ENCODE results near the gene FAM20C. TPM values are rescaled to one million over a fixed set of nuclear protein-coding genes. Genes with fewer than 3 reads are reported as not detected.

The FAM20C gene
- total and polyA plus RNA-seq, 10 of the 15 experiments (the other 5 are each of a cell fraction or from before 2014, with no cell fraction given): 0.44 TPM; not detected in 9

- DNase-seq (ENCODE audit: low read depth, low spot score): no peak
Measured at GRCh38 chr7:160958-161725, 31.2 kb upstream of the FAM20C start.

GRCh38 chr7:162632-163297, 29.6 kb upstream of the FAM20C start:
- DNase-seq (ENCODE audit: low read depth, low spot score): no peak
- CTCF ChIA-PET: no interaction called here
- POLR2A ChIA-PET: no interaction called here
- TF ChIP-seq MAX (IDR thresholded peaks at IDR 0.05; ENCODE audit: low read depth, low read length): no peak
- no peak for TF ChIP-seq CHD2 (IDR thresholded peaks at IDR 0.05; ENCODE audit: borderline replicate concordance, low read depth, low read length)
- TF ChIP-seq PAX8 (IDR thresholded peaks at IDR 0.05): no peak
- TF ChIP-seq POLR2AphosphoS2 (IDR thresholded peaks at IDR 0.05; ENCODE audit: low read depth, low read length): no peak
- no peak for TF ChIP-seq TAF1 (IDR thresholded peaks at IDR 0.05; ENCODE audit: borderline replicate concordance, low read depth, low read length)
- no peak for TF ChIP-seq EGR1 (IDR thresholded peaks at IDR 0.05; ENCODE audit: borderline replicate concordance in 1 of 2, low read depth in 2 of 2, low read length in 2 of 2)
- TF ChIP-seq FOS (IDR thresholded peaks at IDR 0.05; ENCODE audit: borderline replicate concordance, extremely low read depth, insufficient read length): no peak
- TF ChIP-seq, protein P1, sequence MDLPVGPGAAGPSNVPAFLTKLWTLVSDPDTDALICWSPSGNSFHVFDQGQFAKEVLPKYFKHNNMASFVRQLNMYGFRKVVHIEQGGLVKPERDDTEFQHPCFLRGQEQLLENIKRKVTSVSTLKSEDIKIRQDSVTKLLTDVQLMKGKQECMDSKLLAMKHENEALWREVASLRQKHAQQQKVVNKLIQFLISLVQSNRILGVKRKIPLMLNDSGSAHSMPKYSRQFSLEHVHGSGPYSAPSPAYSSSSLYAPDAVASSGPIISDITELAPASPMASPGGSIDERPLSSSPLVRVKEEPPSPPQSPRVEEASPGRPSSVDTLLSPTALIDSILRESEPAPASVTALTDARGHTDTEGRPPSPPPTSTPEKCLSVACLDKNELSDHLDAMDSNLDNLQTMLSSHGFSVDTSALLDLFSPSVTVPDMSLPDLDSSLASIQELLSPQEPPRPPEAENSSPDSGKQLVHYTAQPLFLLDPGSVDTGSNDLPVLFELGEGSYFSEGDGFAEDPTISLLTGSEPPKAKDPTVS (IDR thresholded peaks at IDR 0.05; ENCODE audit: low read depth, low read length): no peak
- no peak for TF ChIP-seq RFX5 (IDR thresholded peaks at IDR 0.05; ENCODE audit: low read depth, low read length)
- no peak for TF ChIP-seq MYC (IDR thresholded peaks at IDR 0.05; ENCODE audit: insufficient read depth, insufficient read length, insufficient replicate concordance, low read length, severe bottlenecking)
- no peak for TF ChIP-seq RCOR1 (conservative IDR thresholded peaks at IDR 0.05; ENCODE audit: low read depth, low read length)

More at GRCh38 chr7:160958-161725, 31.2 kb upstream of the FAM20C start:
- WGBS (ENCODE audit: insufficient coverage, insufficient replicate concordance, low lambda C conversion rate, missing lambda C conversion rate): 70% methylated on average over 27 of the region's 27 CpGs
- no TSS peak for BruUV-seq (replicated peaks)
- H2AFZ ChIP-seq (ENCODE audit: control insufficient read depth, low read depth, low read length): no peak overlapping the region
- FAIRE-seq: no peak
- no peak overlapping the region for H3K27ac ChIP-seq (ENCODE audit: control insufficient read depth, insufficient read depth)
- no peaks in the 10 kb centered on the region for H3K27me3 ChIP-seq (replicated peaks in 1 of 2; ENCODE audit: control insufficient read depth in 2 of 2, insufficient read depth in 2 of 2, low read length in 1 of 2)
- ChIA-PET SMC1A (ENCODE audit: uncharacterized antibody, unreplicated experiment) (no interaction called here), CTCF (no interaction called here), POLR2A (no interaction called here), RAD21 (ENCODE audit: unreplicated experiment) (no interaction called here)
- no peak for ATAC-seq
- H3K36me3 ChIP-seq (ENCODE audit: control insufficient read depth in 2 of 2, insufficient read depth in 2 of 2, low read length in 1 of 2): no peaks in the 10 kb centered on the region
- TF ChIP-seq ZNF24 (IDR thresholded peaks at IDR 0.05): no peak
- TF ChIP-seq SRF (IDR thresholded peaks at IDR 0.05; ENCODE audit: low read depth in 2 of 2, low read length in 2 of 2): no peak
- no peak for TF ChIP-seq ZNF384 (IDR thresholded peaks at IDR 0.05; ENCODE audit: borderline replicate concordance, low read depth, low read length)
- H3K79me2 ChIP-seq (ENCODE audit: control insufficient read depth, insufficient read depth, low read length): no peaks in the 10 kb centered on the region
- no peaks in the 10 kb centered on the region for H3K9me3 ChIP-seq (replicated peaks; ENCODE audit: control insufficient read depth, insufficient read depth, low read length)
- in situ Hi-C loops (cut with MboI) (no loop called here), intact Hi-C loops (cut with micrococcal nuclease; ENCODE audit: unreplicated experiment) (no loop called here)
- H4K20me1 ChIP-seq (ENCODE audit: control insufficient read depth, insufficient read depth): no peaks in the 10 kb centered on the region
- no peak overlapping the region for H3K4me2 ChIP-seq (ENCODE audit: control insufficient read depth, insufficient read depth)
- no peak overlapping the region for H3K4me3 ChIP-seq
- no peaks in the 10 kb centered on the region for H3K4me1 ChIP-seq (ENCODE audit: control insufficient read depth, insufficient read depth, low read length)
- H3K9ac ChIP-seq (ENCODE audit: control insufficient read depth, insufficient read depth, low read length): no peak overlapping the region

More at GRCh38 chr7:162632-163297, 29.6 kb upstream of the FAM20C start:
- no peak for FAIRE-seq
- H3K36me3 ChIP-seq (ENCODE audit: control insufficient read depth in 2 of 2, insufficient read depth in 2 of 2, low read length in 1 of 2): no peaks in the 10 kb centered on the region
- intact Hi-C loops (cut with micrococcal nuclease; ENCODE audit: unreplicated experiment): no loop called here
- no TSS peak for BruUV-seq (replicated peaks)
- no peaks in the 10 kb centered on the region for H4K20me1 ChIP-seq (ENCODE audit: control insufficient read depth, insufficient read depth)
- ChIA-PET SMC1A (ENCODE audit: uncharacterized antibody, unreplicated experiment) (no interaction called here), RAD21 (ENCODE audit: unreplicated experiment) (no interaction called here)
- no peak overlapping the region for H3K4me2 ChIP-seq (ENCODE audit: control insufficient read depth, insufficient read depth)
- H2AFZ ChIP-seq (ENCODE audit: control insufficient read depth, low read depth, low read length): no peak overlapping the region
- H3K4me1 ChIP-seq (ENCODE audit: control insufficient read depth, insufficient read depth, low read length): no peaks in the 10 kb centered on the region
- ATAC-seq: no peak
- H3K79me2 ChIP-seq (ENCODE audit: control insufficient read depth, insufficient read depth, low read length): no peaks in the 10 kb centered on the region
- WGBS (ENCODE audit: insufficient coverage, insufficient replicate concordance, low lambda C conversion rate, missing lambda C conversion rate): 33% methylated on average over 21 of the region's 21 CpGs
- no peak overlapping the region for H3K9ac ChIP-seq (ENCODE audit: control insufficient read depth, insufficient read depth, low read length)
- in situ Hi-C loops (cut with MboI): no loop called here
- H3K27ac ChIP-seq (ENCODE audit: control insufficient read depth, insufficient read depth): no peak overlapping the region
- H3K27me3 ChIP-seq (replicated peaks in 1 of 2; ENCODE audit: control insufficient read depth in 2 of 2, insufficient read depth in 2 of 2, low read length in 1 of 2): no peaks in the 10 kb centered on the region
- no peak overlapping the region for H3K4me3 ChIP-seq
- H3K9me3 ChIP-seq (replicated peaks; ENCODE audit: control insufficient read depth, insufficient read depth, low read length): no peaks in the 10 kb centered on the region
